GM04503 (cell line): Measurements from ENCODE around the gene ZNF70.
A peak's percentile ranks its signal among the peaks of the same experiment; 100 is the strongest.

Source experiments
- DNase-seq: peaks from one replicate; pipeline ENCODE4 v3.0.0-alpha.2; 2012; ENCODE audit warnings: low read depth

ZNF70 gene

GRCh38 chr22:23750714-23751440 is at the start of gene ZNF70:
TSS of gene ZNF70 (minus strand) at chr22:23751112. CDS start at chr22:23745140, 5,972 bp downstream.
- DNase-seq = peak; percentile 12

DNA sequence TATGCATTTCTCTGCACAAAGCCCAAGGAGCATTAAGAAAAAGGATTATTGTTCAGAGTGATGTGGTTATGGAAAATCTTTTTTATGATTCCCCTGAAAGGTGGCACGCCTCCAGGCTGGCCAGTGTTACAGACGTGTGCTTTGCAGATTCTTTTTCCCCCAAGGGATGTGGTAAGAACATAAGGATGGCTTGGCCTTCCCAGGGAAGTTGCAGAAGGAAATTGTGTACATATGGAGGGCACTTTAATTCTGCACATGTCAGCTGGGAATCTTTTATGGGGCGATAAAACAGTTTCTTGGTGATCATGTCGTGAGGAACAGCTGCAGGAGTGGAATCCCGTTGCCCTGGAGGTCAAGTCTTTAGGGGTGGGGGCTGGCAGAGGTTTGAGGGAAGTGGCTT is 45.5 kb upstream of the ZNF70 start:
- DNase-seq = no peak

DNA sequence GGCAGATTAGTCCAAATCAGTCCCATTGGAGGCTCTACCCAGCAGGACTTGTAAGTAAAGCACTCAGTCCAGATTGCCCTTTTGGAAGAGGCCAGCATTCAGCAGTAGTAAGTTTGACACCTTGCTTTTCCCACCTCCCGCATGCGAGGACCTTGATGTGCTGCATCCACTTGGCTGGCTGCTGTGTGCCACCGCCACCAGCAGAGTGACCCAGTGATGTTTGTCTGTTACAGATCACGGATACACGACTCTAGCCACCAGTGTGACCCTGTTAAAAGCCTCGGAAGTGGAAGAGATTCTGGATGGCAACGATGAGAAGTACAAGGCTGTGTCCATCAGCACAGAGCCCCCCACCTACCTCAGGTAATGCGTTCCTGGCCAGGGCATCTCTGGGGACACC is 42.4 kb upstream of the ZNF70 start:
- DNase-seq = no peak

- DNase-seq = no peak
Observed at GRCh38 chr22:23791738-23792645, 41.1 kb upstream of the ZNF70 start.

DNA sequence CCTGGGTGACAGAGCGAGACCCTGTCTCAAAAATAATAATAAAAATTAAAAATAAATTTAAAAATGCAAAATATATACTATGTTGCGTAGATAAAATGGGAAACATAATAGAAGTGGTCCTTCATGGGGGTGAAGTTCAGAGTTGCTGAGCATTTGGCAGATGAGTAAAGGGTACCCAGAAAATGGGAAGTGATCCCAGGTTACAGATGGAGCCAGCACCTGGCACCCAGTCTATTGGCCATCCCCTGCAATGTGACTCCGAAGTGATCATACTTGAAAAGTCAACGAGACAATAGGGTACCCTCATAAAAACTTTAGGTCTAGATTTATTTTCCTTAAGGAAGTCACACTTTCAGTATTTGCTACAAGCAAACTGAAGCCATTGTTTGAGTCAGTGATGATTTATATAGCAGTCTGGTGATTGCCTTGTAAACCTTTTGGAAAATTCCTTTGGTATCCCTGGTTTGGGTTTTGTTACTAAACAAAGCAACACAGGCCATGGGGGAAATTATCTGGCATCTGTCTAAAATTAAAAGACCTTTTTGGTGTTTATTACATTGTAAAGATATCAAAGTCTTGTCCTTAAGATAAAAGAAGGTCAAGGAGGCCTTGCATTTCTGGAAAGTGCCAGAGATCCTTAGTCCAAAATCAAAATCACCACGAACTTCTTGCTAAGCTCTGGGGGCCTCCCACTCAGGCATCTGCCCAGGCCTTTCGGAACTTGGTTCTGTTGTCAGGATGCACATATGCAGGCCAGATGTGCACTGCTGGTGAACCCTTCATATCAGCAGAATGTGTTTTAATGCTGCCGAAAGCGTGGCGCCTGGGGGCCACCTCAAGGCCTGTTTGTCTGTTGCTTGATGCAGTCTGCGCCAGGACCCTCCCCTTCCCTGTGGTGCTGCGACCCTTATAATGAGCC is 40.2 kb upstream of the ZNF70 start:
- DNase-seq = no peak

DNA sequence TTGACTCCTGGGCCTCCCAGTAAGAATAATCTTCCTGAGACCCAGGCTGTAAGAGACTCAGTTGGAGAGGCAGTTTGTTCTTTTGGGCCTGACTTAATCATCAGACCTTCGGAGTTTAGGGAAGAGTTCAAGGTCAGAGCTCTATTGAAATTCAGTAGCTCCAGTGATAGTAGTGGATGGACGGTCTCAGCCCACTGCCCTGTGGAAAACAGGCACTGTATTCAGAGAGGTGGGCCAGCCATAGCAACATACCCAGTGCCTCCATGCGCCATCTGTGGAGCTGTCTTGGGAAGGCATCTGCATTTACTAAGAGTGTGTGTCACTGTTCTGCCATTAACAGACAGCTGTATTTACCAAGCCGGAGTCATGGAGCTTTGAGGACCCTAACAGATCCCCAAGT is 38.7 kb upstream of the ZNF70 start:
- no peak for DNase-seq

GRCh38 chr22:23789121-23789520 is 38.2 kb upstream of the ZNF70 start:
- DNase-seq = no peak

GRCh38 chr22:23787910-23788309 is 37.0 kb upstream of the ZNF70 start:
- no peak for DNase-seq

DNA sequence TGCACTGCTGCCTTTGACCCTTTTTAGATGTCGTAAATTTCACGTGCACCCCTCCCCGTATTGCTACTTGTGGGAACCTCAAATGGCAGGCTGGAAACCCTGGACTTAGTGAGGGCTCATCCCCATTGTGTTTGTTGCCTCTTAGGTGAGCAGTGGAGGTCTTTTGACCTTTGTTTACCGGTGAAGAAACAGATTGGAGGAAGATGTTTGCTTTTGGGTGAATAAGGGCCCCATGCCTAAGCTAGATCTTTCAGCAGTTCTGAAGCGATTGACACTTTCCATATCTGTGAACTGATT is 36.6 kb upstream of the ZNF70 start:
- DNase-seq = no peak

DNA sequence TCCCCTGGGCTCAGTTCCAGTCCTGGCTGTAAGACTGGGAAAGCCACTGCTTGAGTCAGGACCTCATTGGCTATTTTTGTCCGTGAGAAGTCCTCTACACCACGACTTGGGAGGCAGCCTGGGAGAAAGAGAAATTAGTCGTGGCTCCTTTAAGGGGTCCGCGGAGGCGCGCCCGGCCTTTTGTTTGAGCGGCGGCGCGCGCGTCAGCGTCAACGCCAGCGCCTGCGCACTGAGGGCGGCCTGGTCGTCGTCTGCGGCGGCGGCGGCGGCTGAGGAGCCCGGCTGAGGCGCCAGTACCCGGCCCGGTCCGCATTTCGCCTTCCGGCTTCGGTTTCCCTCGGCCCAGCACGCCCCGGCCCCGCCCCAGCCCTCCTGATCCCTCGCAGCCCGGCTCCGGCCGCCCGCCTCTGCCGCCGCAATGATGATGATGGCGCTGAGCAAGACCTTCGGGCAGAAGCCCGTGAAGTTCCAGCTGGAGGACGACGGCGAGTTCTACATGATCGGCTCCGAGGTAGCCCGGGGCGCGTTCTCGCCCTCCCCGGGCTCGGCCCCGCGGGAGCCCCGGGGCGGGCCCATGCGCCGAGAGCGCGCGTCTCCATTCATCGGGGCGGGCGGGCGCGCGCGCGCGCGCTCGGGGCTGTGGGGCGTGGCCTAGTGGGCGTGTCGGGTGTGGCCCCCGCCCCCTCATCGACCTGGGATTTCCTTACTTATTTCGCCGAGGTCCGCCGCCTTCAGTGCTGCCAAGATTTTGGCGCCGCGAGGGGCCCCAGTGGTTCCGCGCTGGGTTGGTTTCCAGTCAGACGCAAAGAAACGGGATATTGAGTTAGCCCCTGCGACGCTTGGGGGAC is 36.1 kb upstream of the ZNF70 start, which contains the start of gene SMARCB1:
SMARCB1 (plus strand) TSS at position 215 of the 848 bp plus-strand sequence; CDS start at position 419, 204 bp downstream.
- peak; percentile 77 for DNase-seq

- no peak for DNase-seq
Observed at GRCh38 chr22:23786261-23786710, 35.4 kb upstream of the ZNF70 start.

DNA sequence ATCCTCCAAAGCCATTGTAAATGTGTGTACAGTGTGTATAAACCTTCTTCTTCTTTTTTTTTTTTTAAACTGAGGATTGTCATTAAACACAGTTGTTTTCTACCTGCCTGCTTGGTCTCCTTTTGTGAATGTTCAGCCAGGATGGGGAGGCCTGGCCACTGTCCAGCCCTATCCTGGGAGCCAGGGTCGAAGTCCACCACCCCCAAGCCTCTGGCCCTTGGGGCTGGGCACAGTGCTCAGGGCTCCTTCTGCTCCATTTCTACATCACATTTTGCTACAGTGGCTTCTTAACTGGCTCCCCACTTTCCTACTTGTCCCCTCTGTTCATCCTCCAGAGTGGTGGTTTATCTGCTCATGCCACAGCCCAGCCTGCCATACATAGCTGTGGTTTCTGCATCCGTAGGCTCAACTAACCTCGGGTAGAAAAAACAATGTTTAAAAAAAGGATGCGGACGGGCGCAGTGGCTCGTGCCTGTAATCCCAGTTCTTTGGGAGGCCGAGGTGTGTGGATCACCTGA is 33.4 kb upstream of the ZNF70 start:
- DNase-seq = no peak

- DNase-seq = no peak
Observed at GRCh38 chr22:23783265-23784150, 32.6 kb upstream of the ZNF70 start.

DNA sequence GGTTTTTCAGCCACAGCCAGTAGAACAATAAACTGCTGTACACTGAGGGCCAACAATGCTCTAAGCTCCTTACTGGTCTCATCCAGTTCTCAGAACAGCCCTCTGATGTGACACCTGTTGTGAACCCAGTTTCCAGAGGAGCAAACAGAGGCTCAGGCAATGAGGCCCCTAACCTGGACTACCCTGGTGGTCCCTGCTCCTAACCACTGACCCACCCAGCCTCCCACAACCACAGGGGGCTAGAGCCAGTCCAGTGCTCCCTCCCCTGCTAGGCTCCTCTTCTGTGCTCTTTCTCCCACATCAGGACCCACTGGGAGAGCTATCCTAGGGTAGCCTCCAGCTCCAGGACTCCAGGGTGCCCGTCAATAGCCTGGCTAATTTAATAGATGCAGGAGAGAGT is 31.8 kb upstream of the ZNF70 start:
- no peak for DNase-seq

DNA sequence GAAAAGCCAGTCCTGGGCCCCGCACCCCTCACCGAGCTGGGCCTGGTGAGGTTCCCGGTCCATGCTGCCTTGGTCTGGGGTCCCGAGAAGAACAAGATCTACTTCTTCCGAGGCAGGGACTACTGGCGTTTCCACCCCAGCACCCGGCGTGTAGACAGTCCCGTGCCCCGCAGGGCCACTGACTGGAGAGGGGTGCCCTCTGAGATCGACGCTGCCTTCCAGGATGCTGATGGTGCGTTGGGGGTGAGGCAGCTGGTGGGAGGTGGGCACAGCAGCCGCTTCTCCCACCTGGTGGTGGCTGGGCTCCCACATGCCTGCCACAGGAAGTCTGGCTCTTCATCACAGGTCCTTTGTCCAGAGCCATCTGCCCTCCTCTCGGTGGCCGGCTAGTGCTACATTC is 31.3 kb upstream of the ZNF70 start:
- no peak for DNase-seq

GRCh38 chr22:23781511-23782183 is 30.7 kb upstream of the ZNF70 start:
- DNase-seq = peak; percentile 60

DNA sequence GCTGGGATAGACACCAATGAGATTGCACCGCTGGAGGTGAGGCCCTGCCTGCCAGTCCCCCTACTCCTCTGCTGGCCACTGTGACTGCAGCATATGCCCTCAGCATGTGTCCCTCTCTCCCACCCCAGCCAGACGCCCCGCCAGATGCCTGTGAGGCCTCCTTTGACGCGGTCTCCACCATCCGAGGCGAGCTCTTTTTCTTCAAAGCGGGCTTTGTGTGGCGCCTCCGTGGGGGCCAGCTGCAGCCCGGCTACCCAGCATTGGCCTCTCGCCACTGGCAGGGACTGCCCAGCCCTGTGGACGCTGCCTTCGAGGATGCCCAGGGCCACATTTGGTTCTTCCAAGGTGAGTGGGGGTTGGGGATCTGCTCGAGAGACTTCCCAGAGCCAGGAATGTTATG is 30.2 kb upstream of the ZNF70 start:
- DNase-seq = no peak

GRCh38 chr22:23780146-23780748 is 29.3 kb upstream of the ZNF70 start:
- no peak for DNase-seq

- DNase-seq = no peak
Observed at GRCh38 chr22:23779731-23780130, 28.8 kb upstream of the ZNF70 start.
